ENCODE data around the gene PSMB10.

PSMB10 gene

GRCh38 chr16:67932462-67932840 lies 4.2 kb downstream of the PSMB10 start:
- Histone ChIP-seq H3K4me3 (ENCODE audit: insufficient read depth in 1 of 2, low read depth in 1 of 2, low read length in 2 of 2) (no peak overlapping the region), H3K4me1 (ENCODE audit: control insufficient read depth, insufficient read depth, low read depth, low read length) (peaks cover 24% of the 10 kb centered on the region), H4K91ac (ENCODE audit: low read length) (no peak overlapping the region), H3K36me3 (ENCODE audit: control insufficient read depth in 1 of 2, insufficient read depth in 2 of 2, low read depth in 1 of 2, low read length in 2 of 2) (peaks cover 55 to 63% of the 10 kb centered on the region in 2 experiments), H3K4ac (ENCODE audit: low read depth in 1 of 2, low read length in 2 of 2) (no peak overlapping the region), H3K9ac (ENCODE audit: low read length) (no peak overlapping the region), H2AK5ac (ENCODE audit: low read length, severe bottlenecking) (no peak overlapping the region), H3K4me2 (ENCODE audit: low read length, poor library complexity, severe bottlenecking) (no peak overlapping the region), H2BK5ac (ENCODE audit: low read depth, low read length, poor library complexity, severe bottlenecking) (no peak overlapping the region), H2BK12ac (ENCODE audit: low read length in 2 of 2) (no peak overlapping the region), H3K18ac (ENCODE audit: low read depth in 1 of 2, low read length in 2 of 2) (no peak overlapping the region), H3K27me3 (ENCODE audit: control insufficient read depth in 1 of 2, insufficient read depth in 1 of 2, low read length in 2 of 2) (no peaks in the 10 kb centered on the region), H3K27ac (ENCODE audit: low read length, poor library complexity, severe bottlenecking) (no peak overlapping the region), H2BK15ac (ENCODE audit: low read depth, poor library complexity, severe bottlenecking) (no peak overlapping the region), H3K9me3 (ENCODE audit: control insufficient read depth, low read length) (no peaks in the 10 kb centered on the region), H3K23ac (ENCODE audit: low read length in 2 of 2) (no peak overlapping the region), H2BK120ac (ENCODE audit: low read depth, low read length) (no peak overlapping the region), H4K8ac (ENCODE audit: low read length) (no peak overlapping the region), H3K79me1 (replicated peaks; ENCODE audit: low read length, poor library complexity, severe bottlenecking) (peaks cover 37% of the 10 kb centered on the region), H2AFZ (ENCODE audit: low read depth, low read length) (no peak overlapping the region), H3K14ac (ENCODE audit: low read length in 2 of 2) (no peak overlapping the region)
- 98% methylated on average over 3 of the region's 4 CpGs for WGBS
- no peak for DNase-seq

GRCh38 chr16:67931712-67932461 lies 4.8 kb downstream of the PSMB10 start, which contains the start of gene CTRL:
Gene CTRL, minus strand, starts transcription at chr16:67931862. Its CDS starts 10 bp downstream, at chr16:67931852.
- no peak within 1 kb of the TSS for H3K4ac ChIP-seq (ENCODE audit: low read depth in 1 of 2, low read length in 2 of 2)
- no peak for DNase-seq
- peaks cover 18% of the 10 kb centered on the region for H3K4me1 ChIP-seq (ENCODE audit: control insufficient read depth, insufficient read depth, low read depth, low read length)
- no peak within 1 kb of the TSS for H3K18ac ChIP-seq (ENCODE audit: low read depth in 1 of 2, low read length in 2 of 2)
- no peak within 1 kb of the TSS for H2BK12ac ChIP-seq (ENCODE audit: low read length in 2 of 2)
- H4K91ac ChIP-seq (ENCODE audit: low read length): no peak within 1 kb of the TSS
- H4K8ac ChIP-seq (ENCODE audit: low read length): no peak within 1 kb of the TSS
- no peak within 1 kb of the TSS for H3K27ac ChIP-seq (ENCODE audit: low read length, poor library complexity, severe bottlenecking)
- H3K36me3 ChIP-seq (ENCODE audit: control insufficient read depth in 1 of 2, insufficient read depth in 2 of 2, low read depth in 1 of 2, low read length in 2 of 2): peaks cover 59 to 68% of the 10 kb centered on the region in 2 experiments
- no peak within 1 kb of the TSS for H2AK5ac ChIP-seq (ENCODE audit: low read length, severe bottlenecking)
- H3K9me3 ChIP-seq (ENCODE audit: control insufficient read depth, low read length): no peaks in the 10 kb centered on the region
- no peak within 1 kb of the TSS for H3K14ac ChIP-seq (ENCODE audit: low read length in 2 of 2)
- no peaks in the 10 kb centered on the region for H3K27me3 ChIP-seq (ENCODE audit: control insufficient read depth in 1 of 2, insufficient read depth in 1 of 2, low read length in 2 of 2)
- no peak within 1 kb of the TSS for H2BK5ac ChIP-seq (ENCODE audit: low read depth, low read length, poor library complexity, severe bottlenecking)
- peaks cover 37% of the 10 kb centered on the region for H3K79me1 ChIP-seq (replicated peaks; ENCODE audit: low read length, poor library complexity, severe bottlenecking)
- WGBS: 93% methylated on average over 15 of the region's 15 CpGs
- no peak within 1 kb of the TSS for H2BK120ac ChIP-seq (ENCODE audit: low read depth, low read length)
- no peak within 1 kb of the TSS for H3K4me2 ChIP-seq (ENCODE audit: low read length, poor library complexity, severe bottlenecking)
- H2BK15ac ChIP-seq (ENCODE audit: low read depth, poor library complexity, severe bottlenecking): no peak within 1 kb of the TSS
- H3K23ac ChIP-seq (ENCODE audit: low read length in 2 of 2): no peak within 1 kb of the TSS
- H3K4me3 ChIP-seq (ENCODE audit: insufficient read depth in 1 of 2, low read depth in 1 of 2, low read length in 2 of 2): no peak within 1 kb of the TSS
- H2AFZ ChIP-seq (ENCODE audit: low read depth, low read length): no peak within 1 kb of the TSS
- no peak within 1 kb of the TSS for H3K9ac ChIP-seq (ENCODE audit: low read length)

GRCh38 chr16:67930678-67931211 lies 5.9 kb downstream of the PSMB10 start:
- Histone ChIP-seq H4K8ac (ENCODE audit: low read length) (no peak overlapping the region), H3K27ac (ENCODE audit: low read length, poor library complexity, severe bottlenecking) (no peak overlapping the region), H2BK15ac (ENCODE audit: low read depth, poor library complexity, severe bottlenecking) (no peak overlapping the region), H3K4ac (ENCODE audit: low read depth in 1 of 2, low read length in 2 of 2) (no peak overlapping the region), H3K36me3 (ENCODE audit: control insufficient read depth in 1 of 2, insufficient read depth in 2 of 2, low read depth in 1 of 2, low read length in 2 of 2) (peaks cover 59 to 69% of the 10 kb centered on the region in 2 experiments), H3K4me2 (ENCODE audit: low read length, poor library complexity, severe bottlenecking) (no peak overlapping the region), H3K4me1 (ENCODE audit: control insufficient read depth, insufficient read depth, low read depth, low read length) (peaks cover 25% of the 10 kb centered on the region), H2AK5ac (ENCODE audit: low read length, severe bottlenecking) (no peak overlapping the region), H3K18ac (ENCODE audit: low read depth in 1 of 2, low read length in 2 of 2) (no peak overlapping the region), H3K14ac (ENCODE audit: low read length in 2 of 2) (no peak overlapping the region), H3K79me1 (replicated peaks; ENCODE audit: low read length, poor library complexity, severe bottlenecking) (peaks cover 37% of the 10 kb centered on the region), H3K9me3 (ENCODE audit: control insufficient read depth, low read length) (no peaks in the 10 kb centered on the region), H4K91ac (ENCODE audit: low read length) (no peak overlapping the region), H2BK12ac (ENCODE audit: low read length in 2 of 2) (no peak overlapping the region), H3K23ac (ENCODE audit: low read length in 2 of 2) (no peak overlapping the region), H2AFZ (ENCODE audit: low read depth, low read length) (no peak overlapping the region), H3K27me3 (ENCODE audit: control insufficient read depth in 1 of 2, insufficient read depth in 1 of 2, low read length in 2 of 2) (no peaks in the 10 kb centered on the region), H2BK5ac (ENCODE audit: low read depth, low read length, poor library complexity, severe bottlenecking) (no peak overlapping the region), H3K9ac (ENCODE audit: low read length) (no peak overlapping the region), H3K4me3 (ENCODE audit: insufficient read depth in 1 of 2, low read depth in 1 of 2, low read length in 2 of 2) (no peak overlapping the region), H2BK120ac (ENCODE audit: low read depth, low read length) (no peak overlapping the region)
- 98% methylated on average over 17 of the region's 17 CpGs for WGBS
- no peak for DNase-seq

- Histone ChIP-seq H2AK5ac (ENCODE audit: low read length, severe bottlenecking) (no peak overlapping the region), H2BK120ac (ENCODE audit: low read depth, low read length) (no peak overlapping the region), H3K27me3 (ENCODE audit: control insufficient read depth in 1 of 2, insufficient read depth in 1 of 2, low read length in 2 of 2) (no peaks in the 10 kb centered on the region), H2BK15ac (ENCODE audit: low read depth, poor library complexity, severe bottlenecking) (no peak overlapping the region), H3K14ac (ENCODE audit: low read length in 2 of 2) (no peak overlapping the region), H3K18ac (ENCODE audit: low read depth in 1 of 2, low read length in 2 of 2) (no peak overlapping the region), H2BK12ac (ENCODE audit: low read length in 2 of 2) (no peak overlapping the region), H4K8ac (ENCODE audit: low read length) (no peak overlapping the region), H3K4me1 (ENCODE audit: control insufficient read depth, insufficient read depth, low read depth, low read length) (peaks cover 26% of the 10 kb centered on the region), H3K9me3 (ENCODE audit: control insufficient read depth, low read length) (no peaks in the 10 kb centered on the region), H4K91ac (ENCODE audit: low read length) (no peak overlapping the region), H3K4me3 (ENCODE audit: insufficient read depth in 1 of 2, low read depth in 1 of 2, low read length in 2 of 2) (no peak overlapping the region), H3K27ac (ENCODE audit: low read length, poor library complexity, severe bottlenecking) (no peak overlapping the region), H3K23ac (ENCODE audit: low read length in 2 of 2) (no peak overlapping the region), H3K9ac (ENCODE audit: low read length) (no peak overlapping the region), H3K79me1 (replicated peaks; ENCODE audit: low read length, poor library complexity, severe bottlenecking) (peaks cover 39% of the 10 kb centered on the region), H2BK5ac (ENCODE audit: low read depth, low read length, poor library complexity, severe bottlenecking) (no peak overlapping the region), H3K36me3 (ENCODE audit: control insufficient read depth in 1 of 2, insufficient read depth in 2 of 2, low read depth in 1 of 2, low read length in 2 of 2) (peaks cover 59 to 69% of the 10 kb centered on the region in 2 experiments), H3K4me2 (ENCODE audit: low read length, poor library complexity, severe bottlenecking) (no peak overlapping the region), H2AFZ (ENCODE audit: low read depth, low read length) (no peak overlapping the region), H3K4ac (ENCODE audit: low read depth in 1 of 2, low read length in 2 of 2) (no peak overlapping the region)
- WGBS: 93% methylated on average over 14 of the region's 14 CpGs
- no peak for DNase-seq
Measured at GRCh38 chr16:67930191-67930590, 6.5 kb downstream of the PSMB10 start.

All from mesenchymal stem cell (in vitro differentiated cells and primary cell).